Duodenal mucosa (tissue), 2 donors: ENCODE measurements around the gene TFCP2.

Experiments
- H3K27ac ChIP-seq: one replicate; pipeline ENCODE4 v1.7.0; 2013; ENCODE audit warnings: low read depth, low read length
- H3K27me3 ChIP-seq, 2 donors: one replicate each; pipeline ENCODE4 v1.7.0; 2013; ENCODE audit warnings: low read length in 2 of 2, control low read depth in 1 of 2; ENCODE audit not compliant: insufficient read depth in 2 of 2, control insufficient read depth in 1 of 2
- H3K36me3 ChIP-seq, 2 donors: one replicate each; pipeline ENCODE4 v1.7.0; 2013; ENCODE audit warnings: low read length in 2 of 2, control low read depth in 1 of 2; ENCODE audit not compliant: insufficient read depth in 2 of 2, control insufficient read depth in 1 of 2
- H3K4me1 ChIP-seq, 2 donors: one replicate each; pipeline ENCODE4 v1.7.0; 2013; ENCODE audit warnings: low read length in 2 of 2, control low read depth in 1 of 2; ENCODE audit not compliant: insufficient read depth in 2 of 2, control insufficient read depth in 1 of 2
- H3K4me3 ChIP-seq, 2 donors: one replicate each; pipeline ENCODE4 v1.7.0; 2013; ENCODE audit warnings: low read length in 2 of 2, low read depth in 1 of 2
- H3K9ac ChIP-seq, 2 donors: one replicate each; pipeline ENCODE4 v1.7.0; 2013; ENCODE audit warnings: low read length in 2 of 2, low read depth in 1 of 2
- H3K9me3 ChIP-seq, 2 donors: one replicate each; pipeline ENCODE4 v1.7.0; 2013; ENCODE audit warnings: low read length in 2 of 2, control low read depth in 1 of 2; ENCODE audit not compliant: control insufficient read depth in 1 of 2

Gene TFCP2

GRCh38 chr12:51160814-51161459, 12.0 kb downstream of the TFCP2 start:
- Histone ChIP-seq H3K9me3 (no peaks in the 10 kb centered on the region), H3K36me3 (peaks cover 0 to 3% of the 10 kb centered on the region in 2 donors), H3K27ac (no peak overlapping the region), H3K27me3 (no peaks in the 10 kb centered on the region), H3K4me1 (no peaks in the 10 kb centered on the region), H3K4me3 (no peak overlapping the region), H3K9ac (no peak overlapping the region)

GRCh38 chr12:51156245-51156765, 16.6 kb downstream of the TFCP2 start:
- Histone ChIP-seq H3K4me3 (no peak overlapping the region), H3K4me1 (no peaks in the 10 kb centered on the region), H3K9ac (no peak overlapping the region), H3K9me3 (no peaks in the 10 kb centered on the region), H3K36me3 (peaks cover 0 to 3% of the 10 kb centered on the region in 2 donors), H3K27ac (no peak overlapping the region), H3K27me3 (no peaks in the 10 kb centered on the region)

- no peaks in the 10 kb centered on the region for H3K4me1 ChIP-seq
- H3K27ac ChIP-seq: no peak overlapping the region
- H3K27me3 ChIP-seq: no peaks in the 10 kb centered on the region
- H3K36me3 ChIP-seq: no peaks in the 10 kb centered on the region
- no peaks in the 10 kb centered on the region for H3K9me3 ChIP-seq
- H3K4me3 ChIP-seq: no peak overlapping the region
- H3K9ac ChIP-seq: no peak overlapping the region
Observed at GRCh38 chr12:51152953-51153352, 20.0 kb downstream of the TFCP2 start.

- Histone ChIP-seq H3K27me3 (no peaks in the 10 kb centered on the region), H3K9ac (no peak overlapping the region), H3K4me1 (no peaks in the 10 kb centered on the region), H3K36me3 (no peaks in the 10 kb centered on the region), H3K4me3 (no peak overlapping the region), H3K9me3 (no peaks in the 10 kb centered on the region), H3K27ac (no peak overlapping the region)
Observed at GRCh38 chr12:51150777-51151176, 22.2 kb downstream of the TFCP2 start.

- H3K9ac ChIP-seq: no peak overlapping the region
- H3K4me3 ChIP-seq: no peak overlapping the region
- no peaks in the 10 kb centered on the region for H3K36me3 ChIP-seq
- H3K27ac ChIP-seq: no peak overlapping the region
- no peaks in the 10 kb centered on the region for H3K27me3 ChIP-seq
- H3K4me1 ChIP-seq: no peaks in the 10 kb centered on the region
- H3K9me3 ChIP-seq: no peaks in the 10 kb centered on the region
Observed at GRCh38 chr12:51147309-51147708, 25.6 kb downstream of the TFCP2 start.

GRCh38 chr12:51139292-51139844, 33.6 kb downstream of the TFCP2 start:
- H3K9me3 ChIP-seq: no peaks in the 10 kb centered on the region
- no peak overlapping the region for H3K4me3 ChIP-seq
- peaks cover 5 to 10% of the 10 kb centered on the region in 2 donors for H3K36me3 ChIP-seq
- no peaks in the 10 kb centered on the region for H3K4me1 ChIP-seq
- H3K9ac ChIP-seq: no peak overlapping the region
- no peaks in the 10 kb centered on the region for H3K27me3 ChIP-seq
- H3K27ac ChIP-seq: no peak overlapping the region

- Histone ChIP-seq H3K36me3 (peaks cover 0 to 4% of the 10 kb centered on the region in 2 donors), H3K27ac (no peak overlapping the region), H3K27me3 (no peaks in the 10 kb centered on the region), H3K9me3 (no peaks in the 10 kb centered on the region), H3K4me1 (no peaks in the 10 kb centered on the region), H3K9ac (no peak overlapping the region), H3K4me3 (no peak overlapping the region)
Observed at GRCh38 chr12:51132693-51133092, 40.2 kb downstream of the TFCP2 start.

GRCh38 chr12:51131745-51132521, 41.0 kb downstream of the TFCP2 start:
- no peak overlapping the region for H3K27ac ChIP-seq
- H3K9me3 ChIP-seq: no peaks in the 10 kb centered on the region
- no peak overlapping the region for H3K4me3 ChIP-seq
- H3K9ac ChIP-seq: no peak overlapping the region
- peaks cover 0 to 4% of the 10 kb centered on the region in 2 donors for H3K36me3 ChIP-seq
- no peaks in the 10 kb centered on the region for H3K4me1 ChIP-seq
- no peaks in the 10 kb centered on the region for H3K27me3 ChIP-seq

GRCh38 chr12:51128919-51129318, 44.0 kb downstream of the TFCP2 start:
- Histone ChIP-seq H3K27ac (no peak overlapping the region), H3K36me3 (peaks cover 0 to 9% of the 10 kb centered on the region in 2 donors), H3K27me3 (no peaks in the 10 kb centered on the region), H3K4me3 (no peak overlapping the region), H3K4me1 (no peaks in the 10 kb centered on the region), H3K9ac (no peak overlapping the region), H3K9me3 (no peaks in the 10 kb centered on the region)

GRCh38 chr12:51127050-51127729, 45.7 kb downstream of the TFCP2 start:
- Histone ChIP-seq H3K9ac (no peak overlapping the region), H3K36me3 (peaks cover 0 to 9% of the 10 kb centered on the region in 2 donors), H3K4me1 (no peaks in the 10 kb centered on the region), H3K27me3 (no peaks in the 10 kb centered on the region), H3K9me3 (no peaks in the 10 kb centered on the region), H3K27ac (no peak overlapping the region), H3K4me3 (no peak overlapping the region)
